Central memory CD8-positive, alpha-beta T cell (primary cell): ENCODE results near the gene COMMD4.
"Not testable (repeated sequence)": the region's sequence is repeated elsewhere in the genome, so short reads cannot be mapped to it uniquely, and the experiment has no call there.

Experiments used
- ATAC-seq: fragments of 150-1000 bp; cut with Tn5 transposase; replicated peaks from 2 replicates; pipeline ENCODE4 v1.10.0; 2022; ENCODE audit warnings: mild to moderate bottlenecking, moderate FRiP score, moderate number of reproducible peaks; ENCODE audit not compliant: poor library complexity, severe bottlenecking; ENCODE audit errors: extremely low read depth
- DNase-seq, 2 donors: peaks; one replicate each; pipeline ENCODE4 v3.0.0; 2021; ENCODE audit warnings: low spot score in 2 of 2
- H3K27ac Mint-ChIP-seq: one replicate; pipeline ENCODE4 v1.8.0; 2022; ENCODE audit warnings: low read depth, mild to moderate bottlenecking, moderate library complexity, mixed read lengths
- H3K27me3 Mint-ChIP-seq: one replicate; pipeline ENCODE4 v1.8.0; 2022; ENCODE audit warnings: mixed read lengths
- H3K36me3 Mint-ChIP-seq: one replicate; pipeline ENCODE4 v1.8.0; 2022; ENCODE audit warnings: mild to moderate bottlenecking, moderate library complexity, mixed read lengths; ENCODE audit not compliant: insufficient read depth
- H3K4me1 Mint-ChIP-seq: one replicate; pipeline ENCODE4 v1.8.0; 2022; ENCODE audit warnings: mixed read lengths
- H3K4me3 Mint-ChIP-seq: one replicate; pipeline ENCODE4 v1.8.0; 2022; ENCODE audit warnings: mild to moderate bottlenecking, moderate library complexity, mixed read lengths
- H3K9me3 Mint-ChIP-seq: one replicate; pipeline ENCODE4 v1.8.0; 2022; ENCODE audit warnings: mixed read lengths

The COMMD4 gene

GRCh38 chr15:75371901-75372688, 36.2 kb downstream of the COMMD4 start:
- ATAC-seq: no peak
- no peaks in the 10 kb centered on the region for H3K9me3 Mint-ChIP-seq
- H3K4me1 Mint-ChIP-seq: peaks cover 24% of the 10 kb centered on the region
- H3K4me3 Mint-ChIP-seq: no peak overlapping the region
- peaks cover 51% of the 10 kb centered on the region for H3K36me3 Mint-ChIP-seq
- no peak for DNase-seq
- H3K27ac Mint-ChIP-seq: no peak overlapping the region
- no peaks in the 10 kb centered on the region for H3K27me3 Mint-ChIP-seq

GRCh38 chr15:75380773-75381172, 44.9 kb downstream of the COMMD4 start:
- no peak overlapping the region for H3K27ac Mint-ChIP-seq

GRCh38 chr15:75383986-75384385, 48.1 kb downstream of the COMMD4 start:
- not testable (repeated sequence) for ATAC-seq, H3K27ac Mint-ChIP-seq, H3K4me3 Mint-ChIP-seq, DNase-seq, H3K9me3 Mint-ChIP-seq, H3K27me3 Mint-ChIP-seq
- Mint-ChIP-seq H3K4me1 (peaks cover 10% of the 10 kb centered on the region), H3K36me3 (peaks cover 78% of the 10 kb centered on the region)

More at GRCh38 chr15:75380773-75381172, 44.9 kb downstream of the COMMD4 start:
- ATAC-seq (no peak), DNase-seq (no peak)
- H3K9me3 Mint-ChIP-seq: no peaks in the 10 kb centered on the region
- peaks cover 75% of the 10 kb centered on the region for H3K36me3 Mint-ChIP-seq
- no peak overlapping the region for H3K4me3 Mint-ChIP-seq
- H3K27me3 Mint-ChIP-seq: no peaks in the 10 kb centered on the region
- H3K4me1 Mint-ChIP-seq: peaks cover 3% of the 10 kb centered on the region
